ENCODE results near the gene SORBS2.
"Not testable (repeated sequence)": the region's sequence is repeated elsewhere in the genome, so short reads cannot be mapped to it uniquely, and the experiment has no call there.

The SORBS2 gene

GRCh38 chr4:185565696-185566095 is 246.3 kb downstream of the SORBS2 start:
- no peak for DNase-seq (ENCODE audit: low read depth in 2 of 3, low spot score in 2 of 3)

- DNase-seq (ENCODE audit: low read depth in 2 of 3, low spot score in 2 of 3): no peak
Observed at GRCh38 chr4:185564349-185564748, 247.6 kb downstream of the SORBS2 start.

GRCh38 chr4:185562531-185562930 is 249.5 kb downstream of the SORBS2 start:
- DNase-seq (ENCODE audit: low read depth in 2 of 3, low spot score in 2 of 3): no peak

GRCh38 chr4:185560316-185560715 is 251.7 kb downstream of the SORBS2 start:
- no peak for DNase-seq (ENCODE audit: low read depth in 2 of 3, low spot score in 2 of 3)

GRCh38 chr4:185559915-185560281 is 252.1 kb downstream of the SORBS2 start:
- no peak for DNase-seq (ENCODE audit: low read depth in 2 of 3, low spot score in 2 of 3)

- not testable (repeated sequence) for DNase-seq (ENCODE audit: low read depth in 2 of 3, low spot score in 2 of 3)
Observed at GRCh38 chr4:185559251-185559914, 252.6 kb downstream of the SORBS2 start.

GRCh38 chr4:185554365-185555126 is 257.4 kb downstream of the SORBS2 start:
- no peak for DNase-seq (ENCODE audit: low read depth in 2 of 3, low spot score in 2 of 3)

- no peak for DNase-seq (ENCODE audit: low read depth in 2 of 3, low spot score in 2 of 3)
Observed at GRCh38 chr4:185552254-185552653, 259.7 kb downstream of the SORBS2 start.

- DNase-seq (ENCODE audit: low read depth in 2 of 3, low spot score in 2 of 3): no peak
Observed at GRCh38 chr4:185550933-185551332, 261.1 kb downstream of the SORBS2 start.

- DNase-seq (ENCODE audit: low read depth in 2 of 3, low spot score in 2 of 3): no peak
Observed at GRCh38 chr4:185549095-185549639, 262.8 kb downstream of the SORBS2 start.

- DNase-seq (ENCODE audit: low read depth in 2 of 3, low spot score in 2 of 3): no peak
Observed at GRCh38 chr4:185548587-185548986, 263.4 kb downstream of the SORBS2 start.

- DNase-seq (ENCODE audit: low read depth in 2 of 3, low spot score in 2 of 3): no peak
Observed at GRCh38 chr4:185546335-185546734, 265.7 kb downstream of the SORBS2 start.

GRCh38 chr4:185542626-185543315 is 269.2 kb downstream of the SORBS2 start:
- no peak for DNase-seq (ENCODE audit: low read depth in 2 of 3, low spot score in 2 of 3)

- DNase-seq (ENCODE audit: low read depth in 2 of 3, low spot score in 2 of 3): no peak
Observed at GRCh38 chr4:185541251-185541727, 270.7 kb downstream of the SORBS2 start.

- no peak for DNase-seq (ENCODE audit: low read depth in 2 of 3, low spot score in 2 of 3)
Observed at GRCh38 chr4:185540487-185541120, 271.4 kb downstream of the SORBS2 start.

- DNase-seq (ENCODE audit: low read depth in 2 of 3, low spot score in 2 of 3): no peak
Observed at GRCh38 chr4:185540040-185540439, 272.0 kb downstream of the SORBS2 start.

- no peak for DNase-seq (ENCODE audit: low read depth in 2 of 3, low spot score in 2 of 3)
Observed at GRCh38 chr4:185538806-185539205, 273.2 kb downstream of the SORBS2 start.

- DNase-seq (ENCODE audit: low read depth in 2 of 3, low spot score in 2 of 3): no peak
Observed at GRCh38 chr4:185536411-185536709, 275.6 kb downstream of the SORBS2 start.

- DNase-seq (ENCODE audit: low read depth in 2 of 3, low spot score in 2 of 3): no peak
Observed at GRCh38 chr4:185535612-185536410, 276.2 kb downstream of the SORBS2 start.

All from activated CD8-positive, alpha-beta memory T cell treated with anti-CD3 and anti-CD28 coated beads for 48 hours (primary cell).